K562 (cell line): ENCODE measurements around the gene NHSL2. TPM values are rescaled to one million over a fixed set of nuclear protein-coding genes. Genes with fewer than 3 reads are reported as not detected.

Experiments used
- ATAC-seq: fragments of 200-7000 bp; cut with Tn5 transposase; 3 replicates; pipeline ENCODE4 v1.9.1; 2020; ENCODE audit warnings: moderate library complexity
- BruUV-seq: library from RNA; stranded (reverse); fragments of 400-500 nt; replicated peaks from 2 replicates; lab custom pipeline; 2021; lab: Mats Ljungman, UMichigan
- CTCF ChIA-PET: fragments of 300-600 bp; formaldehyde crosslinking; extraction: SDS; loops from one replicate; lab custom pipeline; 2021; ENCODE audit warnings: low intra/inter-chr PET ratio; lab: Yijun Ruan, JAX
- POLR2A ChIA-PET: fragments of 300-600, 350-650 bp; sonication (Branson Sonifier 250); formaldehyde crosslinking; extraction: SDS; loops from one replicate; lab custom pipeline; 2021; ENCODE audit warnings: antibody characterized with exemption, inconsistent platforms; lab: Yijun Ruan, JAX
- DNase-seq, 4 experiments: peaks; one replicate each; pipeline versions ENCODE4 v3.0.0 to v3.0.0-alpha.2; 2011 to 2018; ENCODE audit warnings: low spot score in 3 of 4, mixed read lengths in 3 of 4; ENCODE audit errors: extremely low read depth in 1 of 4
- FAIRE-seq: peaks from 2 replicates; lab custom pipeline; 2011; peaks lifted over from hg19 to GRCh38; lab: Jason Lieb, UNC
- H2AFZ ChIP-seq: 2 replicates; pipeline ENCODE4 v1.6.0; 2011; ENCODE audit warnings: low read depth, low read length, control low read depth, inconsistent platforms
- H3K27ac ChIP-seq: fragments of 200-600 bp; 3 replicates; pipeline ENCODE4 v1.8.0; 2011; ENCODE audit warnings: low read depth, mild to moderate bottlenecking, control low read depth, inconsistent platforms, low read length, moderate library complexity, mixed read lengths; ENCODE audit errors: extremely low read depth
- H3K27me3 ChIP-seq, 2 experiments: fragments of 300-600 bp in 1 of 2; 2 replicates in 1 of 2; 3 replicates in 1 of 2; pipeline versions ENCODE4 v1.6.0 to v1.8.0; 2011; ENCODE audit warnings: inconsistent platforms in 2 of 2, low read length in 2 of 2, mild to moderate bottlenecking in 1 of 2, mixed read lengths in 1 of 2, moderate library complexity in 1 of 2; ENCODE audit not compliant: control insufficient read depth in 2 of 2, insufficient read depth in 2 of 2
- H3K36me3 ChIP-seq: fragments of 300-600 bp; 3 replicates; pipeline ENCODE4 v1.8.0; 2011; ENCODE audit warnings: mild to moderate bottlenecking, low read length, inconsistent platforms; ENCODE audit not compliant: control insufficient read depth, insufficient read depth
- H3K4me1 ChIP-seq, 2 experiments: fragments of 200-600 bp in 1 of 2; replicated peaks in 1 of 2; 2 replicates in 1 of 2; 3 replicates in 1 of 2; pipeline versions ENCODE4 v1.5.1 to v1.8.0; 2011; ENCODE audit warnings: inconsistent platforms in 2 of 2, low read length in 2 of 2, mild to moderate bottlenecking in 1 of 2, mixed read lengths in 1 of 2, moderate library complexity in 1 of 2; ENCODE audit not compliant: control insufficient read depth in 2 of 2, insufficient read depth in 2 of 2
- H3K4me2 ChIP-seq: 2 replicates; pipeline ENCODE4 v1.6.1; 2011; ENCODE audit warnings: low read length, control low read depth, inconsistent platforms, mixed read lengths; ENCODE audit not compliant: insufficient read depth
- H3K4me3 ChIP-seq: fragments of 200-600 bp; sonication (generic), shearing (Covaris generic); 2 replicates; pipeline ENCODE4 v1.5.1; 2016; ENCODE audit warnings: control low read depth, inconsistent platforms
- H3K79me2 ChIP-seq: fragments of 200-600 bp; 3 replicates; pipeline ENCODE4 v1.8.0; 2011; ENCODE audit warnings: low read length, inconsistent platforms; ENCODE audit not compliant: control insufficient read depth, insufficient read depth
- H3K9ac ChIP-seq, 2 experiments: 2 replicates each; pipeline versions ENCODE4 v1.6.0 to v1.6.1; 2011; ENCODE audit warnings: low read depth in 2 of 2, low read length in 2 of 2, control low read depth in 1 of 2, inconsistent platforms in 1 of 2, mild to moderate bottlenecking in 1 of 2, mixed read lengths in 1 of 2; ENCODE audit not compliant: insufficient read depth in 1 of 2
- H3K9me1 ChIP-seq: one replicate; pipeline ENCODE4 v1.6.0; 2011; ENCODE audit warnings: inconsistent platforms, mild to moderate bottlenecking, low read length, moderate library complexity; ENCODE audit not compliant: control insufficient read depth, insufficient read depth
- H3K9me3 ChIP-seq: replicated peaks from 2 replicates; pipeline ENCODE4 v1.5.1; 2011; ENCODE audit warnings: low read depth, low read length, inconsistent platforms; ENCODE audit not compliant: control insufficient read depth, insufficient read depth
- H4K20me1 ChIP-seq: replicated peaks from 2 replicates; pipeline ENCODE4 v1.6.1; 2011; ENCODE audit warnings: low read length, inconsistent platforms, mixed read lengths; ENCODE audit not compliant: control insufficient read depth, insufficient read depth
- CAMTA2 ChIP-seq: fragments of 250-450 bp; sonication (Bioruptor Pico); conservative IDR thresholded peaks from 2 replicates; pipeline ENCODE4 v1.5.1; 2022
- CCAR2 ChIP-seq: fragments of 200-400 bp; formaldehyde crosslinking; IDR thresholded peaks from 2 replicates; pipeline ENCODE4 v1.6.1; 2017; ENCODE audit warnings: mild to moderate bottlenecking, low read depth, low read length
- CHD1 ChIP-seq: fragments of 200-600 bp; sonication (generic); IDR thresholded peaks from one replicate; pipeline ENCODE4 v1.6.1; 2012; ENCODE audit warnings: mild to moderate bottlenecking, moderate library complexity, low read length, inconsistent platforms
- GATAD2A ChIP-seq: fragments of 450-650 bp; IDR thresholded peaks from 2 replicates; pipeline ENCODE4 v1.6.1; 2017
- HDAC3 ChIP-seq: fragments of 450-650 bp; IDR thresholded peaks from 2 replicates; pipeline ENCODE4 v1.6.1; 2018; ENCODE audit warnings: borderline replicate concordance, mild to moderate bottlenecking, moderate library complexity; ENCODE audit not compliant: partially characterized antibody
- HNRNPH1 ChIP-seq: fragments of 200-400 bp; formaldehyde crosslinking; optimal IDR thresholded peaks from 2 replicates; pipeline ENCODE3; 2017; ENCODE audit warnings: low read depth, mild to moderate bottlenecking, low read length, moderate library complexity
- HSF4 ChIP-seq: fragments of 250-450 bp; sonication (Bioruptor Pico); IDR thresholded peaks from 2 replicates; pipeline ENCODE4 v2.1.2; 2022; ENCODE audit warnings: mild to moderate bottlenecking, moderate library complexity, borderline replicate concordance
- ILK ChIP-seq: fragments of 450-650 bp; IDR thresholded peaks from 2 replicates; pipeline ENCODE4 v1.6.1; 2016; ENCODE audit warnings: missing genetic modification characterization, low read depth, mild to moderate bottlenecking, missing compliant biosample characterization, moderate library complexity, borderline replicate concordance
- MLX ChIP-seq, 2 experiments: fragments of 450-650 bp in 1 of 2; sonication (generic) in 1 of 2; formaldehyde crosslinking; conservative IDR thresholded peaks; 2 replicates each; pipeline versions ENCODE4 v1.4.0 to v1.8.1; 2020 to 2022; ENCODE audit warnings: mild to moderate bottlenecking in 1 of 2, missing genetic modification reagents in 1 of 2
- NKRF ChIP-seq: fragments of 450-650 bp; IDR thresholded peaks from 2 replicates; pipeline ENCODE4 v1.6.1; 2016; ENCODE audit warnings: borderline replicate concordance
- RNF2 ChIP-seq: sonication (generic); IDR thresholded peaks from 2 replicates; pipeline ENCODE4 v1.6.1; 2016
- SREBF1 ChIP-seq: fragments of 150-350 bp; IDR thresholded peaks from 2 replicates; pipeline ENCODE4 v1.6.1; 2014; ENCODE audit warnings: antibody characterized with exemption, low read depth, low read length, borderline replicate concordance
- TFAP4 ChIP-seq: sonication (generic); formaldehyde crosslinking; IDR thresholded peaks from 2 replicates; pipeline ENCODE4 v1.8.0; 2022; ENCODE audit warnings: missing genetic modification reagents, mild to moderate bottlenecking, moderate library complexity, borderline replicate concordance
- ZBTB26 ChIP-seq: fragments of 450-650 bp; formaldehyde crosslinking; IDR thresholded peaks from 2 replicates; pipeline ENCODE4 v1.4.0; 2022; ENCODE audit warnings: missing genetic modification characterization
- ZNF197 ChIP-seq: fragments of 200-800 bp; sonication (Bioruptor generic); IDR thresholded peaks from 2 replicates; pipeline ENCODE4 v1.6.1; 2016; ENCODE audit warnings: low read depth, missing genetic modification characterization, missing compliant biosample characterization
- ZSCAN32 ChIP-seq: fragments of 450-650 bp; formaldehyde crosslinking; IDR thresholded peaks from 2 replicates; pipeline ENCODE4 v1.4.0; 2020; ENCODE audit warnings: mild to moderate bottlenecking, moderate library complexity
- WGBS: fragments of 100-300 bp; shearing (Covaris generic); methylation state at CpG from one replicate; pipeline ENCODE4 v1.1.6; 2016; ENCODE audit warnings: low coverage, mixed read lengths; ENCODE audit not compliant: insufficient coverage; ENCODE audit errors: missing lambda C conversion rate; 5-methylcytosine and 5-hydroxymethylcytosine counted together
- in situ Hi-C: fragments of 300-500 bp; cut with MboI; formaldehyde crosslinking; loops from 4 replicates; pipeline ENCODE4 v1.15.0; 2018; ENCODE audit warnings: inconsistent platforms, mixed read lengths
- intact Hi-C: fragments of 100-400 bp; cut with micrococcal nuclease; formaldehyde crosslinking; loops from 2 replicates; pipeline ENCODE4 v1.14.2; 2022
- polyA plus RNA-seq, 8 experiments: library from polyadenylated mRNA; depleted of rRNA in 4 of 8; stranded (reverse) in 5 of 8; unstranded in 3 of 8; fragments of >200 nt; fragmentation: Nextera tagmentation in 2 of 8; fragmentation: Illumina TruSeq in 1 of 8; extraction: Ambion mirVana in 2 of 8; extraction: Trizol in 1 of 8; gene quantifications; 2 replicates each; pipeline versions ENCODE4 v1.2.1 to v1.2.3, GENCODE V29; 2011 to 2014; ENCODE audit warnings: inconsistent platforms in 1 of 8, missing spikeins in 1 of 8
- total RNA-seq, 7 experiments: library from RNA; depleted of rRNA in 6 of 7; stranded (reverse); fragments of >200 nt in 6 of 7; fragmentation: Illumina TruSeq in 2 of 7; extraction: Trizol in 2 of 7; gene quantifications; 2 replicates each; pipeline versions ENCODE4 v1.2.1 to v1.2.3, GENCODE V29; 2011 to 2021; ENCODE audit warnings: low replicate concordance in 1 of 7

NHSL2 gene
- total and polyA plus RNA-seq, 9 of the 15 experiments (the other 6 are each of a cell fraction or from before 2014, with no cell fraction given) = 0.02 TPM; not detected in 8

- Histone ChIP-seq H3K36me3 (no peaks in the 10 kb centered on the region), H3K4me3 (no peak overlapping the region), H3K4me1 (peaks cover 0 to 9% of the 10 kb centered on the region in 2 experiments; a peak in 3 of 5 replicates), H3K9ac (peak overlapping the region in 1 of 2 experiments; percentile 23; a peak in 1 of 4 replicates), H3K9me3 (no peaks in the 10 kb centered on the region), H3K79me2 (no peaks in the 10 kb centered on the region), H3K4me2 (peak overlapping the region; percentile 35), H3K27ac (no peak overlapping the region), H2AFZ (peak overlapping the region; percentile 88), H3K27me3 (peaks cover 0 to 4% of the 10 kb centered on the region in 2 experiments; a peak in 2 of 5 replicates), H3K9me1 (no peaks in the 10 kb centered on the region), H4K20me1 (0 out of 2 replicates have a peak, but pooled peaks cover 3% of the 10 kb centered on the region)
- intact Hi-C loops = loop anchor here (2.0 kb wide), 1 partner anchor 108 kb away; no protein-coding TSS in a partner anchor
- ChIA-PET CTCF (interaction anchor here (1.8 kb wide), 1 partner anchor 108 kb away, joined by 8 read pairs; no protein-coding TSS in a partner anchor), POLR2A (interaction anchor here (0.6 to 1.4 kb wide), 3 partner anchors 9 to 1006 kb away, joined by 3 to 4 read pairs (median 3); no protein-coding TSS in a partner anchor)
- BruUV-seq = no TSS peak
- peak; percentile 40 for FAIRE-seq
- in situ Hi-C loops = no loop called here
- 11% methylated on average over 18 of the region's 70 CpGs for WGBS
- peak; percentile 85 to 92 (median 90) for DNase-seq
- peak; percentile 99 for ATAC-seq
- no peak for TF ChIP-seq ZBTB26 (CRISPR knock-in tag)
- TF ChIP-seq HNRNPH1 = no peak
- no peak for TF ChIP-seq GATAD2A
- no peak for TF ChIP-seq NKRF
- TF ChIP-seq HDAC3 = no peak
- TF ChIP-seq CHD1 = no peak
- TF ChIP-seq ZSCAN32 (CRISPR knock-in tag) = no peak
- no peak for TF ChIP-seq CCAR2
- peak; percentile 60; the same call in 1 of the 2 replicates for TF ChIP-seq TFAP4 (CRISPR knock-in tag)
- TF ChIP-seq MLX (CRISPR knock-in tag; conservative IDR thresholded peaks at IDR 0.05) = no peak
- no peak for TF ChIP-seq ZNF197 (CRISPR knock-in tag)
- no peak for TF ChIP-seq HSF4
- TF ChIP-seq CAMTA2 (CRISPR knock-in tag) = no peak
- TF ChIP-seq ILK = no peak
- TF ChIP-seq SREBF1 = no peak
- TF ChIP-seq RNF2 = peak; percentile 57; the same call in 1 of the 2 replicates
Observed at GRCh38 chrX:72018277-72019112, 107.8 kb downstream of the NHSL2 start.
